ENCODE measurements around the gene FDXR.
"Not testable (repeated sequence)": the region's sequence is repeated elsewhere in the genome, so short reads cannot be mapped to it uniquely, and the experiment has no call there.

Gene FDXR

GRCh38 chr17:74871356-74872076, 1.3 kb downstream of the FDXR start:
- no peak for DNase-seq

- no peak for DNase-seq
Observed at GRCh38 chr17:74870512-74870911, 2.3 kb downstream of the FDXR start.

GRCh38 chr17:74870028-74870427, 2.8 kb downstream of the FDXR start:
- DNase-seq, result not testable (repeated sequence)

GRCh38 chr17:74868908-74869255, 3.9 kb downstream of the FDXR start:
- DNase-seq, result no peak

- no peak for DNase-seq
Observed at GRCh38 chr17:74868251-74868907, 4.4 kb downstream of the FDXR start.

GRCh38 chr17:74866198-74866835, 6.5 kb downstream of the FDXR start:
- DNase-seq, result no peak

- DNase-seq, result no peak
Observed at GRCh38 chr17:74865504-74866197, 7.1 kb downstream of the FDXR start.

- no peak for DNase-seq
Observed at GRCh38 chr17:74864866-74865395, 7.9 kb downstream of the FDXR start.

- no peak for DNase-seq
Observed at GRCh38 chr17:74864297-74864865, 8.4 kb downstream of the FDXR start.

GRCh38 chr17:74863420-74864296, 9.1 kb downstream of the FDXR start:
- DNase-seq, result no peak

- DNase-seq, result no peak
Observed at GRCh38 chr17:74862919-74863318, 9.9 kb downstream of the FDXR start.

- no peak for DNase-seq
Observed at GRCh38 chr17:74862108-74862901, 10.5 kb downstream of the FDXR start.

GRCh38 chr17:74861662-74862107, 11.1 kb downstream of the FDXR start:
- no peak for DNase-seq

- no peak for DNase-seq
Observed at GRCh38 chr17:74860872-74861661, 11.7 kb downstream of the FDXR start.

GRCh38 chr17:74860229-74860871, 12.4 kb downstream of the FDXR start:
- DNase-seq, result no peak

GRCh38 chr17:74859459-74860228, 13.2 kb downstream of the FDXR start, which contains the start of gene GRIN2C:
Gene GRIN2C, minus strand, starts transcription at chr17:74859885. Its CDS starts 4,793 bp downstream, at chr17:74855092.
- no peak for DNase-seq

- DNase-seq, result no peak
Observed at GRCh38 chr17:74858672-74859458, 13.9 kb downstream of the FDXR start.

GRCh38 chr17:74857191-74857590, 15.6 kb downstream of the FDXR start:
- DNase-seq, result no peak

All from NCI-H1048 (cell line).